GM11168 (cell line): ENCODE data around the gene IQGAP2.

Experiments
- in situ Hi-C: fragments of 300-500 bp; cut with MboI; formaldehyde crosslinking; loops from one replicate; pipeline ENCODE4 v1.12.0; 2022; ENCODE audit warnings: low sequenced_read_pairs; ENCODE audit not compliant: unreplicated experiment

Gene IQGAP2

GRCh38 chr5:76472335-76473008 is 69.4 kb downstream of the IQGAP2 start:
- in situ Hi-C loops, result no loop called here

GRCh38 chr5:76473009-76473336 is 69.9 kb downstream of the IQGAP2 start:
- in situ Hi-C loops, result no loop called here

- in situ Hi-C loops, result no loop called here
Observed at GRCh38 chr5:76473661-76474060, 70.6 kb downstream of the IQGAP2 start.

GRCh38 chr5:76474377-76474776 is 71.3 kb downstream of the IQGAP2 start:
- in situ Hi-C loops, result no loop called here

GRCh38 chr5:76475385-76475784 is 72.3 kb downstream of the IQGAP2 start:
- in situ Hi-C loops, result no loop called here

- in situ Hi-C loops, result no loop called here
Observed at GRCh38 chr5:76475936-76476335, 72.9 kb downstream of the IQGAP2 start.

GRCh38 chr5:76476474-76477038 is 73.5 kb downstream of the IQGAP2 start:
- in situ Hi-C loops, result no loop called here

- in situ Hi-C loops, result no loop called here
Observed at GRCh38 chr5:76477061-76477460, 74.0 kb downstream of the IQGAP2 start.

GRCh38 chr5:76477571-76477970 is 74.5 kb downstream of the IQGAP2 start:
- in situ Hi-C loops, result no loop called here

- in situ Hi-C loops, result no loop called here
Observed at GRCh38 chr5:76479281-76479680, 76.2 kb downstream of the IQGAP2 start.

- in situ Hi-C loops, result no loop called here
Observed at GRCh38 chr5:76479973-76480667, 77.0 kb downstream of the IQGAP2 start.

- in situ Hi-C loops, result no loop called here
Observed at GRCh38 chr5:76482984-76483383, 79.9 kb downstream of the IQGAP2 start.

GRCh38 chr5:76483433-76483832 is 80.3 kb downstream of the IQGAP2 start:
- in situ Hi-C loops, result no loop called here

- in situ Hi-C loops, result no loop called here
Observed at GRCh38 chr5:76483881-76484280, 80.8 kb downstream of the IQGAP2 start.

- in situ Hi-C loops, result no loop called here
Observed at GRCh38 chr5:76485511-76485910, 82.4 kb downstream of the IQGAP2 start.

GRCh38 chr5:76487386-76487785 is 84.3 kb downstream of the IQGAP2 start:
- in situ Hi-C loops, result no loop called here

GRCh38 chr5:76487821-76488220 is 84.7 kb downstream of the IQGAP2 start:
- in situ Hi-C loops, result no loop called here

GRCh38 chr5:76488969-76489368 is 85.9 kb downstream of the IQGAP2 start:
- in situ Hi-C loops, result no loop called here

GRCh38 chr5:76489877-76490688 is 87.0 kb downstream of the IQGAP2 start:
- in situ Hi-C loops, result no loop called here

GRCh38 chr5:76490960-76491359 is 87.9 kb downstream of the IQGAP2 start:
- in situ Hi-C loops, result no loop called here

- in situ Hi-C loops, result no loop called here
Observed at GRCh38 chr5:76492819-76493189, 89.7 kb downstream of the IQGAP2 start.
